ENCODE results near the gene SLC29A4.
"Not testable (repeated sequence)": the region's sequence is repeated elsewhere in the genome, so short reads cannot be mapped to it uniquely, and the experiment has no call there.

DNA sequence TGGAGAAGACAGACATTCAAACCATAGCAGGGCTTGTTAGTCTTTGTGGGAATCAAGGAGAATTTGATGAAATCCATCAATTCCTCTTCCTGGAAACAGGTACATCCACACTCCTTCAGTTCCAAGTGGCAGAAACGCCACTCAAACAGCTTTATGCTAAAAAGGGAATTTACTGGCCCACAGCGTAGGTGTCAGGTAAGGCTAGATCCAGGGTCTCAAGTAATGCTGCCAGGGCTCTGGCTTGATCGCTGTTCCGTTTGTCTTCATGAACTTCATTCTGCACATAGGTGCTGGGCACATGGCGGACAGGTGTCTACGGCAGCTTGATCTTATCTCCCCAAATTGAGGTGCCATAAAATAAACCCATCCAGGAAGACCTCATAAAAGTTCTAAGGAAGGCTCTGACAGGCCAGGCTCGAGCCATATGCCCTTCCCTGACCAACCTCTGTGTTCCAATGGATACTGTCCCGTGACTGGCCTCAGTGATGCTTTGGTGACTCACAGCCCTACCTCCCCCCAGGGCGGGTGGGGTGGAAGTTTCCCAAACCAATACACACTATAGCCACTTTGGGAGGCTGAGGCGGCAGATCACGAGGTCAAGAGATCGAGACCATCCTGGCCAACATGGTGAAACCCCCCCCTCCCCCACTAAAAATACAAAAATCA is 12.6 kb upstream of the SLC29A4 start:
- TF ChIP-seq CTCF, POLR2A (IDR thresholded peaks at IDR 0.05): not testable (repeated sequence)

Measured in adrenal gland (tissue), 5 donors.